GM18526 (cell line): Measurements from ENCODE around the gene PHLPP1.

Experiments used
- POLR2A ChIP-seq: IDR thresholded peaks from 3 replicates; pipeline ENCODE4 v1.6.1; 2011; ENCODE audit not compliant: insufficient read length; ENCODE audit errors: extremely low read depth

PHLPP1 gene

GRCh38 chr18:62897153-62897552 lies 181.8 kb downstream of the PHLPP1 start:
- no peak for TF ChIP-seq POLR2A

- TF ChIP-seq POLR2A, result no peak
Measured at GRCh38 chr18:62898359-62898758, 183.0 kb downstream of the PHLPP1 start.

DNA sequence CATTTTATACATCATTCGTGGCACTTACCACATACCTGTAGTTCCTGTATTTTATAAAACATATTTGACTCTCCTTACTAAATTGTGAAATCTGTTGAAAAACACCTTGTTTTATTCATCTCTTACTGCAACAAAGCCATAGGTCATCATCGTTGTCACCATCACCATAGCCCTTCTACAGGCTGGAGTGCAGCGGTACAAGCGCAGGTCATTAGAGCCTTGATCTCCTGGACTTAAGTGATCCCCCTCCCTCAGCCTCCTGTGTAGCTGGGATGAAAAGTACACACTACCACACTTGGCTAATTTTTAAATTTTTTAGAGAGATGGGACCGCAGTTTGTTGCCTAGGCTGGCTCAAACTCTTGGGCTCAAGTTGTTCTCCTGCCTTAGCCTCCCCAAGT lies 184.2 kb downstream of the PHLPP1 start:
- no peak for TF ChIP-seq POLR2A

GRCh38 chr18:62900132-62900883 lies 185.0 kb downstream of the PHLPP1 start:
- no peak for TF ChIP-seq POLR2A

DNA sequence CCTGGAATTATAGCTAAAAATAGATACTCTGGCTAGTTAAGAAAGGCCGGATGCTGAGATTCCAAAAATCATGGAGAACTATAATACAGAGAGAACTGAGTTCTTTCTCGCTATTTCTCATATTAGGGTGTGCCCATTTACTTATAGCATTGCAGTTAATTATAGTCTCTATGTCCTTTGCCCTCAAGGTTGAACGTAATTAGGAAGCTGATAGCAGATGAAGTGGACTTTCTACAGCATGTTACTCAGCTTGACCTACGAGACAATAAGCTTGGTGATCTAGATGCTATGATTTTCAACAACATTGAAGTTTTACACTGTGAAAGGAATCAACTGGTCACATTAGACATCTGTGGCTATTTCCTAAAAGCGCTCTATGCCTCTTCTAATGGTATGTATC lies 187.4 kb downstream of the PHLPP1 start:
- TF ChIP-seq POLR2A, result no peak

- TF ChIP-seq POLR2A, result no peak
Measured at GRCh38 chr18:62904396-62905285, 189.3 kb downstream of the PHLPP1 start.

DNA sequence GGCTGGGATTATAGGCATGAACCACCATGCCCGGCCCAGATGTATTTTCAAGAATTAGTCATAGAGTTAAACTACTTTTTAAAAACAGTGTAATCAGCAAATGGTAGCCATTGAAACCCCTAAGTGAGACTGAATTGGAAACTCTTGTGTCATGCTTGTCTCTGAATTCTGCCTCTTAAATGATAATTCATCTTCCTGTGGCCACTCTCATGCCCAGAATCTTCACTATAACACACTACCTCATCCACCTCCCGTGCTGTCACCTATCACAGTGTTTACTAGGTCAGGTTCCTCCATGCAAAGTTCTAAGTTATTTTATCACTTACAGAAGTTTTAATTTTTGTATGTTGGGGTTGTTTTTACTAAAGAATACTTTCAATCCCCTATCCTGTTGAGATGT lies 197.5 kb downstream of the PHLPP1 start:
- TF ChIP-seq POLR2A, result no peak

DNA sequence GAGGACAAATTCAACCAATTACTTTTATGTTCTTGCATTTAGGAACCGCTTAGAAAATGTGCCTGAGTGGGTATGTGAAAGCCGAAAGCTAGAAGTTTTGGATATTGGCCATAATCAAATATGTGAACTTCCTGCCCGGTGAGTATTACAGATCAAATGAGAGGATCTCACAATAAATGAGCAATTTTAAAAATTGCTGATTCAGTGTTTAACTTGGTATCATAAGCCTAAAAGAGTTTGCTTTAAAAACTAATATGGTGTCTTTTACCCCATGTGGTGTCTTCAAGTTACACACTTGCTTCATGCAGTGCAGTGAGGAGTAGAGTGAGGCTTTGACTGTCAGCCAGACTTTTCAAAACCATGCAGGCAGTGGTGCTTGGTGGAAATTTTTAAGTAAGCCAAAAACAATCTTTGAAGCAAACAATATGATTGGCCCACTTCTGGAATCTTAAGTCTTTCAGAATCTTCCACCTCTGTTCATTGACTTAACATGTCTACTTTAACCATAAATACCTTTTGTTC lies 199.6 kb downstream of the PHLPP1 start:
- no peak for TF ChIP-seq POLR2A

- no peak for TF ChIP-seq POLR2A
Measured at GRCh38 chr18:62918361-62918760, 203.0 kb downstream of the PHLPP1 start.

DNA sequence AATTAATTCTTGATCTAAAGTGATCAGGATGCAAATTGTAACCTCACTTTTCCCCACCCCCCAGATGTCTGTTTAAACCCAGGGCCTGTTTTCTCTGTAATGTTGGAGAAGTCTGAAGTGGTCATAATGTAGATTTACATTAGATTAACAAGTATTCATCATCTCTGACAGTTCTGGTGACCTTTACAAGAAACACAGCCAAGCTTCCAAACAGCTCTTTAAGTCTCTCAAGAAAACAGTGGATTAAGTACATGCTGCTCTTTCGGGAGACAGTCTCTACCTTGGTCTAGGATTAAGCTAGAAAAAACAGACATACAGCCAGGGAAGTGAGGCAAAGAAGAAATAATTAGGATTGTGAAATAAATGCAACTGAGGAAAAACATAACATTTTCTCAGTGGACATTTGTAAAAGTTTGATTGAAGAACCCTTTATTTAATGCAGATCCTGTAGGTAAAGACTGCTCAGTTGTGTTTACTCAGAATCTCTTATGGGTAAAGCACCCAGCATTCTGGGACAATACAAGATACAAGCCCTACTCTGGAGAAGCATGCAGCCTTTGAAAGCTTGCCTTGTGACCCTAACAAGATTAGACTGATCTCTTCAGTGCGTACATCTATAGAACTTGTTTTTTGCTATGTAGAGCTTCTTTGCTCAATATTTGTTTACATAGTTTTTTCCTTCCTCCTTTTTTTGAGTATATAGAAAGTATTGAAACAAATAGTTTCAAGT lies 203.9 kb downstream of the PHLPP1 start:
- TF ChIP-seq POLR2A, result no peak

DNA sequence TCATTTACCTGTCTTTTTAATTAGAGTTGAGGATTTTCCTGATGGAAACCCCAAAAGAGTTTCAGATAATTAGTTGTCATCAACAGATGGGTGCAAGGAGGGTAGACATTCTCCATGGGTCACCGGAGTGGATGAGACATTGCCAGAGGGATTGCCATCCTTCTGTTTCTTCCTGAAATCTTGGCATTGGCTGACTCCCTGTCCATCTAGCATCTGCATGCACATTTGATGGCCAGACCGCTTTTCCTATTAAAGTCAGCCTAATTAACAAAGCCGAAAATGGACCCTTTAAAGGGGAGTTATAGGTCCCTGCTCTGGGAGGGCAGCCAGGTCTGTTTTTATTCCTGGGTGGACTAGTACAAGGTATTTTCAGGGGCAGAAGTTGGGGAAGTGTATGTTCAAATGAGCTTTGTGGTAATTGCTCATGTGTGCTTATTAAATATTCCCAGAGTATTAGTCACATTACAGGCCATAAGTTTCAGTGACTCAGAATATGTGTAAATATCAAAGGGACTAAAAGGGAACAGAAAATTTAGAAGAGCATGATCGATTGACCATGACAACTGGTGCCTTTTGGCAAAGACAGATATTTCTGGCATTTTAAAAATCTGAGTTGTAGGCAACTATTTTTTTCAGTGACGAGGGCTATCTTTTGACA lies 209.8 kb downstream of the PHLPP1 start:
- TF ChIP-seq POLR2A, result no peak

GRCh38 chr18:62928326-62928725 lies 213.0 kb downstream of the PHLPP1 start:
- TF ChIP-seq POLR2A, result no peak

DNA sequence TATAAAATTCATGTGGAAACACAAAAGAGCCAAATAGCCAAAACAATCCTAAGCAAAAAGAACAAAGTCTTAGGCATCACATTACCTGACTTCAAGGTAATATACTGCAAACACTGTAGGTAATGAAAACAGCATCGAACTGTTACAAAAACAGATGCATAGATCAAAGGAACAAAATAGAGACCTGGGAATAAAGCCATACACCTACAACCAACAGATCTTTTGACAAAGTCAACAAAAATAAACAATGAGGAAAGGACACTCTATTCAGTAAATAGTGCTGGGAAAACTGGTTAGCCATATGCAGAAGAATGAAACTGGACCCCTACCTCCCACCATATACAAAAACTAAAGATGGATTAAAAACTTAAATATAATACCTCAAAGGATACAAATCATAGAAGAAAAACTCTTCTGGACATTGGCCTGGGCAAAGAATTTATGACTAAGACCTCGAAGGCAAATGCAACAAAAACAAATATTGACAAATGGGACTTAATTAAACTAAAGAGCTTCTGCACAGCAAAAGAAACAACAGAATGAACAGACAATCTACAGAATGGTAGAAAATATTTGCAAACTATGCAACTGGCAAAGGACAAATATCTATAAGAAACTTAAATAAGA lies 218.0 kb downstream of the PHLPP1 start:
- TF ChIP-seq POLR2A, result no peak

DNA sequence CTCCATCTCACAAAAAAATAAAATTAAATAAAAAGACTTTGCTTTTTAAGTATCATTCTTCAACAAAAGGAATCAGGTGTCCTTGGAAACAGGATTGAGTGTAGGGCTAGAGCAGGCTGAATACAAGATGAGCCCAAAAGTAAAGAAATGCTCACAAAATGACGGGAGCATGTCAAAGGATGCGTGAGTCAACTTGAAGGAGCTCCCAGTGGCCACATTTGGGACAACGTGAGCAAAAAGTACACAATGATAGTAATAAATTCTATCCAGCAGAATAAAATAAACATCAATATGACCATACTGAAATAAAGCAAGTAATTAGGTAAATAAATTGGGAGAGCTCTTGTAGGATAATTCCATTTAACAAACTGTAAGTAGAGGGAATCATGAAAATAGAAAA lies 220.7 kb downstream of the PHLPP1 start:
- no peak for TF ChIP-seq POLR2A

DNA sequence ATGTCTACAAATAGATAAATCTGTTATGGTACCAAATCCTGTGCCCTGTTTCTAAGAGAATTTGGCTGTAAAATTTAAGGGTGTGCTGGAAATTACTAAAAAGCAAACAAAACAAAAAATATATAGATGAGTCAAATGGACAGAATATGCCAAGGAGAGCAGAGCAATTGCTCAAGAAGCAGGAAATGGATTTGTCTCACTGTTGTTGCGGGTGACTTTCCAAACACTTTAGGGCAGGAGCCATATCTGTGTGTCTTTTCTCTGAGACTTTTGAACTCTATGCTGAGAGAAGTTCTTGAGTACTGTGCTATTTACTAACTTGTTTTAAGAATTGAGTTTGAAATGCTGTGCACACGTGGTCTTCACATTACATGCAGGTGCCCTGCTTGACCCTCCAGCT lies 221.7 kb downstream of the PHLPP1 start:
- TF ChIP-seq POLR2A, result no peak

DNA sequence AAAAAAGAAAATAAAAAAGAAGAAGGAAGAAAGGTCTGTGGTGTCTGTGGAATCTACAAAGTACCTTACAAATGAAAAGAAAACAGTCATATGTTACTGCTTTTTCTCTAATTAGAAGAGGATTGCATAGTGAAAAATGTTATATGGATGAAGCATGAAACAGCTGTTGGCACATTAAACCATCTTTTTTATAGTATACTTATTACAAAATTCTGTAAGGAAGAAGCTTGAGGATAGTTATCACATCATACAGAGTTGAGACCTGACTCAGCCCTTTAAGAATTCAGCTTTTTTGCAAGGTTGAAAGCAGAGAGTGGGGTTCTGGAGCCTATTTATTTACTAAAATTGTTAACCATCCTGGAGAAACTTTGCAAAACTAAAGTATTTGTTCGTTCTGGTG lies 222.7 kb downstream of the PHLPP1 start:
- TF ChIP-seq POLR2A, result no peak
